ENCODE data around the gene BMPR1A. TPM values are rescaled to one million over a fixed set of nuclear protein-coding genes. Genes with fewer than 3 reads are reported as not detected.

BMPR1A gene
- total RNA-seq, 2 experiments from 2014 or later: 15.9 to 19.5 TPM

- ChIA-PET POLR2A (no interaction called here), CTCF (interaction anchor here (1.0 kb wide), 1 partner anchor 33 kb away, joined by 3 read pairs; no protein-coding TSS in a partner anchor)
Observed at GRCh38 chr10:86726677-86726999, 29.8 kb upstream of the BMPR1A start.

DNA sequence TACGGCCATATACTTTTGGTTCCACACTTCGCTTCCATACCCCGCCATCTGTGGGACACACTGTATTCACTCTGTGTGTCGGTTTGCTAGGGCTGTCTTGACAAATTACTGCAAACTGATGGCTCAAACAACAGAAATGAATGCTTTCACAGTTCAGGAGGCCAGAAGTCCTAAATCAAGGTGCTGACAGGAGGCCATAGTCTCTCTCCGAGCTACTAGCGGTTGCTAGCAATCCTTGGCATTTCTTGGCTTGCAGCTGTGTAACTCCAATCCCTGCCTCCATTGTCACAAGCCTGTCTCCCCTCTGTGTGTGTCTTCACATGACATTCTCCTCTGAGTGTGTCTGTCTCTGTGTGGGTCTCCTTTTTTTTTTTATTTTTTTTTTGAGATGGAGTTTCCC is 28.9 kb upstream of the BMPR1A start:
- POLR2A ChIA-PET: no interaction called here
- CTCF ChIA-PET: interaction anchor here (0.9 to 1.0 kb wide), 2 partner anchors 10 to 34 kb away, joined by 3 read pairs; no protein-coding TSS in a partner anchor

- POLR2A ChIA-PET: no interaction called here
- CTCF ChIA-PET: interaction anchor here (0.9 kb wide), 1 partner anchor 11 kb away, joined by 3 read pairs; no protein-coding TSS in a partner anchor
Observed at GRCh38 chr10:86728056-86728455, 28.4 kb upstream of the BMPR1A start.

DNA sequence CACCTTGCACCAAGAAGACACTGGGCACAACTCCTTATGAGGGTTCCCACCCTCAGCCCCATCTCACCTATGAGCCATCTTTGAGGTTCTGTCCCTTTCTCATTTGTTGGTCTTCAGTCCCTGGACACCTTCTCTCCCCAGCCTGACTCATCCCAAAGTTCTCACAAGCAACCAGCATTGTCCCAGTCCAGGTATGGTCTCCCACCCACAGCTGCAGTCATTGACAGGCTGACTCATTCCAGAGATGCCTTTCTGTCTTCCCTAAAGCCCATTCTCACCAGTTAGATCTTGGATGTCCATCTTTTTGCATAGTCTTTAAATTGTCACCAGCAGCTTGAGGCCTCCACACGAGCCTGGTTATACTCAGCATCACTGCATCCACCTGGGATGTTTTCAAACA is 26.7 kb upstream of the BMPR1A start:
- CTCF ChIA-PET: no interaction called here
- POLR2A ChIA-PET: no interaction called here

DNA sequence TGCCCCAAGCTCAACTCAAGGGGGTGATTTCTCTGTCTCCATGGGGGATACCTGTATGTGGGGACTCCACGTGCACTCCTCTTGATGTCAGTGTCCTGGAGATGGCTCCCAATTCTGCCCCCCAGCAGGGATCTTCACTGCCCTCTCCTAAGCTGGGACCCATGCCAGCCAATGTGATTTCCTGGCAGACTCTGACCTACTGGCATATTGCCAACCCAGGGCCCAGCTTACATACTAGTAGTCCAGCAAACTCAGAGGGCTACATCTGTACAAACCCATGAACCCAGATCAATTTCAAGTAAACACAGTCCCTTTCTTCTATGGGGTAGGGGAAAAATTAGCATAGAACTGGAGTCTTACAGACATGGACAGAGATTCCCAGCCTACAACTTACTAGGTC is 26.2 kb upstream of the BMPR1A start:
- CTCF ChIA-PET: no interaction called here

GRCh38 chr10:86732771-86733170 is 23.6 kb upstream of the BMPR1A start:
- CTCF ChIA-PET: no interaction called here
- POLR2A ChIA-PET: no interaction called here

More for the DNA sequence above, 26.2 kb upstream of the BMPR1A start:
- POLR2A ChIA-PET: interaction anchor here (0.7 kb wide), 1 partner anchor 42 kb away, joined by 4 read pairs; no protein-coding TSS in a partner anchor

DNA sequence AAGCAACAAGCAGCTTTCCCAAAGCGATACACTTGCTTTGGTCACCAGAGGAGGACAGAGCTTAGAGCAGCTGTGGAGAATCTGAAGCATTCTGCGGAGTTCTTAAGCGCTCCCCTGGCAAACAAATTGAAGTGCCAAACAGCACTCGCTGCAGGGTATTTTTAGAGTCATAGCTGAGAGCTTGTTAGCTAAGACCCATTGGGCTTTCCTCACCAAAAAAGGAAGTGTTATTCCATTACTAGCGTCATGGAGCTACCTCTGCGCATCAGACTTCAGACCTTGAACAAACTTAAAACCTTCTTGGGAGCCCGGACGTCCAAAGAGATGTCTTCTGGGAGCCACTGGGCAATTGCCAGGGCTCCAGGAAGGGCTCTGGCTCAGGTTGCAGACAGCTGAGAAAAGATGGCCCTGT is 23.2 kb upstream of the BMPR1A start:
- ChIA-PET CTCF (no interaction called here), POLR2A (no interaction called here)

- ChIA-PET CTCF (interaction anchor here (0.9 to 1.1 kb wide), 2 partner anchors 18 to 67 kb away, joined by 3 to 5 read pairs; no protein-coding TSS in a partner anchor), POLR2A (no interaction called here)
Observed at GRCh38 chr10:86734207-86734988, 22.0 kb upstream of the BMPR1A start.

GRCh38 chr10:86735278-86735677 is 21.1 kb upstream of the BMPR1A start:
- POLR2A ChIA-PET: interaction anchor here (0.6 kb wide), 1 partner anchor 1361 kb away, joined by 3 read pairs; no protein-coding TSS in a partner anchor
- CTCF ChIA-PET: interaction anchor here (0.7 to 1.1 kb wide), 2 partner anchors 16 to 17 kb away, joined by 3 read pairs; no protein-coding TSS in a partner anchor

GRCh38 chr10:86742230-86742629 is 14.2 kb upstream of the BMPR1A start:
- CTCF ChIA-PET: no interaction called here
- POLR2A ChIA-PET: no interaction called here

DNA sequence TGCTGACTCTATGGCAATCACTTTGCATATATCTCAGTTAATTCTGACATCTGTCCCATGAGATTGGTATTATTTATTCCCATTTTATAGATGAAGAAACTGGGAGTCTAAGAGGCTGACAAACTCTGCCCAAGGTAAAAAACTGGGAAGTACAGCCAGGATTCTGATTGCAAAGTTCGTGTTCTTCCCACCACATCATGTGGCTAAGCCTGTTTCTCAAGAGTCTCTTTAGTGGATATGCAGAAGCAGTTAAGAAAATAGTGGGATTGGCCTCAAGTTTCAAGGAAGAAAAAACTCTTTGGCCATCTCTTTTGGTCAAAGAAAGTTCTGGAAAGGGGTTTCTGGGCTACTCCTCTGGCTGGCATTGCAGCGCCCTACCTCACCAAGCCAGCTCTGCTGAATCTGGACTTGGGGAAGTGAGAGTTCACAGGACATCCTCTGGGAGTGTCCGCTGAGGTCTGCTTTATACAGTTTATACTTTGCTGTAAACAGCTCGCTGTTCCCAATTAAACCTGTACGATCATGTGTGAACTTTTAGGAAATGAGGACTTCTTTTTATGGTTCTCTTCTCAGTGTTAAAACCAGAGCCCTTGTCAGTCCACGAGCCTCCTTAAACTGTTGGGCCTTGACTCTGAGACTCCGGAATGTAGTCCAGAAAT is 12.2 kb upstream of the BMPR1A start:
- CTCF ChIA-PET: no interaction called here

GRCh38 chr10:86747796-86748581 is 8.4 kb upstream of the BMPR1A start:
- ChIA-PET CTCF (no interaction called here), POLR2A (no interaction called here)

More for the DNA sequence above, 12.2 kb upstream of the BMPR1A start:
- POLR2A ChIA-PET: no interaction called here

DNA sequence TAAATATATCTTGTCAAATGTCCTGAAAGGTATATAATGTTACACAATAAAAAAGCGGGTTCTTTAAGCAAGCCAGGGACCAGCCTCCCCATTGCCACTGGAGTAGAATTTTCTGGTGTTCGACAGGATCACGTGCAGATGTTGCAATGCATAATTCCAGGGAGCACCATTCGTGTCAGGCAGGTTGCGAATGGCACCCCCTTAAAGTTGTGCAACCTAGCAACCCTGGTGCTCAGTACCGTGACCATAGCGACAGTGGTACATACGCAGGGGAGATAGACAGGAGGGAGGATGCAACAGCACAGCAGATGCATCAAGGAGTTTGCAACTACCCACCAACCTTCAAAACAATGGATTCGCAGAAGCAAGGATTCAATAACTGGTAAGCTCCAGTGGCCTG is 6.6 kb upstream of the BMPR1A start:
- ChIA-PET CTCF (no interaction called here), POLR2A (no interaction called here)

GRCh38 chr10:86751477-86751876 is 4.9 kb upstream of the BMPR1A start:
- CTCF ChIA-PET: interaction anchor here (1.1 kb wide), 1 partner anchor 16 kb away, joined by 3 read pairs; no protein-coding TSS in a partner anchor

DNA sequence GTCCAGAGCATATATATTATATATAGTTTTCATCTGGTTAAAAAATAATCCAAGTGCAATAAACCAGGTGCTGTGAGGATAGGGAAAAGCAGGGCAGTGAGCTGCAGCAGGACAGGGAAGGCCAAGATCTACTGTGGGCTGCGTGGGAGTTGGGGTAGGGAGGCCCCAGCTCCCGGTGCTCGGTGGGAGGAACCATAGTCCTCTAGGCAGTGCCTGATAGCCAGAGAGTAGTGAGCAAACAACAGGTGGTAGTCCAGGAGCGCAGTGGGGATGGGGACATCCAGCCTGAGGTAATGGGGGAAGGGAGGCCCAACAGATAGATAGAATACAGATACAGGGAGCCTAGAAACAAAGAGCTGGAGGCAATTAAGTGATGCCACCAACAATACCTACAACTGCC is 4.1 kb upstream of the BMPR1A start:
- POLR2A ChIA-PET: no interaction called here

More at GRCh38 chr10:86751477-86751876, 4.9 kb upstream of the BMPR1A start:
- POLR2A ChIA-PET: no interaction called here

GRCh38 chr10:86753051-86753450 is 3.4 kb upstream of the BMPR1A start:
- CTCF ChIA-PET: interaction anchor here (0.7 kb wide), 2 partner anchors 186 to 214 kb away, joined by 4 to 5 read pairs; no protein-coding TSS in a partner anchor
- POLR2A ChIA-PET: no interaction called here

More for the DNA sequence above, 4.1 kb upstream of the BMPR1A start:
- CTCF ChIA-PET: interaction anchor here (1.1 kb wide), 1 partner anchor 17 kb away, joined by 3 read pairs; no protein-coding TSS in a partner anchor

DNA sequence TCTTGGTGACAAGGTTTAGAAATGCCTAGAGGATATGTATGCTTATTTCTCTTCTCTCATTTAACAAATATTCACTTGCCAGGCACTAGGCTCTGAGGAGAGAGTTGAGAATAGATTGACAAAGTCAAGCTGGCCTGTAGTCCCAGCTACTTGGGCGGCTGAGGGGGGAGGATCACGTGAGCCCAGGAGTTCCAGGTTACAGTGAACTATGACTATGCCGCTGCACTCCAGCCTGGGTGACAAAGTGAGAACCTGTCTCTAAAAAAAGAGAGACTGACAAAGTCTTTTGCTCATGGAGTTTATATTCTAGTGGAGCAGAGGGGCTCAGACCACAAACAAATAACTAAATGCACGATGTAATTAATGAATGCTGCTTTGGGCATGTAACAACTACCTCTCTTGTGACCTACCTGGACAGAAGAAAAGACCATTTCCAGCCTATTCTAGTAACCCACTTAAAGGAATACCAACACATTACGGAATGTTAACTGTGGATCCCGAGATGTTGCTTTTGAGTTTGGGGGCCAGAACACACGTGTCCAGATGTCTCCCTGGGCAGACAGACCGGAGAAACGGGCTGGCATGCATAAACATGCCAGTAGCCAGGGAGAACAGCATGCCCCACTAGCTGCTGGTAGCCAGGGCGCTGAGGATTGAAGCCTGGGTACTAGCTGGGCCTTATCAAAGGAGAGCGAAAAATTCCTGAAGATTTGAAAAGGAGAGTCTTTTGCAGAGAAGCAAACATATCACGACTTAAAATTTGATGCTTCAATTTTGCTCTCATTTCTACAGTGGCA is 2.6 kb upstream of the BMPR1A start:
- ChIA-PET POLR2A (no interaction called here), CTCF (interaction anchor here (0.7 kb wide), 1 partner anchor 185 kb away, joined by 5 read pairs; no protein-coding TSS in a partner anchor)

DNA sequence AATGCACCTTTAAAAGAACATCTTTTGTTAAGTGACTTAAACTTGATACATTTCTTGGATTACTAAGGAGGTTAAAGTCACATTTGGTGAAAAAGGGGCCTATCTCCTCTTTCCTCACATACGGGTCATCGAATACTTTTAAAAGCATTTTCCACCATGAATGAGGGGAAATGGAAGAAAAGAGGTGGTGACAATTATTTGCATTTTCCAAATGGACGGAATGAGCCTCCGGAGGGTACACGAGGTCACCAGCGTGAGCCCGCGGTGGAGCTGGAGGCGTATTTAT is 1.0 kb upstream of the BMPR1A start:
- CTCF ChIA-PET: no interaction called here
- POLR2A ChIA-PET: interaction anchor here (1.1 to 1.3 kb wide), 2 partner anchors 43 to 44 kb away, joined by 3 to 6 read pairs; no protein-coding TSS in a partner anchor
